ENCODE results near the gene FOXO6. TPM values are rescaled to one million over a fixed set of nuclear protein-coding genes. Genes with fewer than 3 reads are reported as not detected.
A peak's percentile ranks its signal among the peaks of the same experiment; 100 is the strongest.

The FOXO6 gene
- total and polyA plus RNA-seq, 9 of the 15 experiments (the other 6 are each of a cell fraction or from before 2014, with no cell fraction given): 0.04 to 0.31 (median 0.12) TPM; not detected in 5

DNA sequence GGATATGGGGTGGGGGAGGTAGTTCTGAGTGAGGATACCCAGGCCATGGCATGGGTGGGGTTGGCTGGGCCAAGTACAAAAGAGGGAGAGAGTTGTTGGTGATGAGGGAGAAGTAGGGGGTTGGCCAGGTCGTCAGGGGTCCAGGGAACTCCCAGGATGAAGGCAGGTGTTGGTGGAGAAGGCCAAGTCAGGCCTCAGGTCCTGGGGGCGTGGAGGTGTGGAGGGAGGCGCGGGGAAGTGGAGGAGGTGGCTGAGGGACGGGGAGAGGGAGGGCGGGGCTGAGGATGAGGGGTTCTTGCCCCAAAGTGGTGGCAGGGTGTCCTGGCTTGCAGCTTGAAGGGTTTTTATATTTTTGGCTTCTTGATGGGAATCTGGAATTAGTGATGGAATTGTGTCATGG lies 61.1 kb downstream of the FOXO6 start (continued):
- TF ChIP-seq, protein P1, sequence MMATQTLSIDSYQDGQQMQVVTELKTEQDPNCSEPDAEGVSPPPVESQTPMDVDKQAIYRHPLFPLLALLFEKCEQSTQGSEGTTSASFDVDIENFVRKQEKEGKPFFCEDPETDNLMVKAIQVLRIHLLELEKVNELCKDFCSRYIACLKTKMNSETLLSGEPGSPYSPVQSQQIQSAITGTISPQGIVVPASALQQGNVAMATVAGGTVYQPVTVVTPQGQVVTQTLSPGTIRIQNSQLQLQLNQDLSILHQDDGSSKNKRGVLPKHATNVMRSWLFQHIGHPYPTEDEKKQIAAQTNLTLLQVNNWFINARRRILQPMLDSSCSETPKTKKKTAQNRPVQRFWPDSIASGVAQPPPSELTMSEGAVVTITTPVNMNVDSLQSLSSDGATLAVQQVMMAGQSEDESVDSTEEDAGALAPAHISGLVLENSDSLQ (IDR thresholded peaks at IDR 0.05): no peak
- no peak for TF ChIP-seq ZNF518B (CRISPR knock-in tag; IDR thresholded peaks at IDR 0.05)

DNA sequence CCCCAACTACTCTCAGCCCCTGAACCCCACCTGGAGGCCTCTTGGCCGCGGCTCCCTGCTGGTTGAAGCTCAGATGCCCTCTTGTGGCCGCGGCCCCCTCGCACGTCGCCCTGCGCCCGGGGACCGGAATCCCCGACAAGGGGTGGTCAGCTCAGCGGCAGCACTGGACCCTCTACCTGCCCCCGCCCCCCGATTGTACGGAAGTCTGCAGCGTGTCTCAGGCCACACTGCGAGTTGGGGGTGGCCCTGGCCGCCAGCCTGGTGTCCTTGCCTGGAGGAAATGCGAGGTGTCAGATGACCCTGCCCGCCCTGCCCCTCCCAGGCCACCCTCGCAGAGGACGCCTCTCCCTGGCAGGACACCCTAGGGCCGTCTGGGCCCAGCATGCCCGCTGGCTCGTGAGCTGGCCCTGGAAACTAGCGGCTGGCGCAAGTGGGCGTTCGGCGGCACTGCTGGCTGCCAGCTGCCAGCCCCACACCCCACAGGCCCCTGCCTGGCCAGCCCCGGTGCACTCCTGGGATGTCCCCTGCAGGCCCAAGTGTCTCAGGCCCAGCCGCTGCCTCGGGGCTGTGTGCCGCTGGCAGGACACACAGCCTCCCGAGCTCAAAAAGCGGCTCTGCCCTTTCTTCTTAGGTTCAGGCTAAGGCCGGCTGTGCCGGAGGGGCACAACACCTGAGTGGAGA lies 62.4 kb downstream of the FOXO6 start:
- POLR2A ChIA-PET: interaction anchor here (0.5 to 1.0 kb wide), 2 partner anchors 114 to 133 kb away, joined by 3 read pairs; no protein-coding TSS in a partner anchor
- DNase-seq (ENCODE audit: extremely low read depth in 1 of 4, low spot score in 3 of 4) (peak; percentile 34 to 53 (median 44)), ATAC-seq (peak; percentile 82), FAIRE-seq (no peak)
- Histone ChIP-seq H4K20me1 (replicated peaks; ENCODE audit: control insufficient read depth, insufficient read depth, low read length) (peaks cover 9% of the 10 kb centered on the region; the same call in 1 of the 2 replicates), H3K9me3 (replicated peaks; ENCODE audit: control insufficient read depth, insufficient read depth, low read depth, low read length) (peaks cover 3% of the 10 kb centered on the region; the same call in 1 of the 2 replicates), H3K9ac (ENCODE audit: insufficient read depth in 1 of 2, low read depth in 2 of 2, low read length in 2 of 2) (no peak overlapping the region; a peak in 1 of 4 replicates), H2AFZ (ENCODE audit: low read depth, low read length) (no peak overlapping the region), H3K4me3 (no peak overlapping the region), H3K4me1 (replicated peaks in 1 of 2; ENCODE audit: control insufficient read depth in 2 of 2, insufficient read depth in 2 of 2, low read length in 2 of 2) (peaks cover 0 to 15% of the 10 kb centered on the region in 2 experiments; a peak in 1 of 5 replicates), H3K27ac (ENCODE audit: extremely low read depth, low read depth, low read length) (no peak overlapping the region), H3K79me2 (ENCODE audit: control insufficient read depth, insufficient read depth, low read length) (no peaks in the 10 kb centered on the region), H3K27me3 (ENCODE audit: control insufficient read depth in 2 of 2, insufficient read depth in 2 of 2, low read length in 2 of 2) (peaks cover 15 to 50% of the 10 kb centered on the region in 2 experiments), H3K36me3 (ENCODE audit: control insufficient read depth, insufficient read depth, low read length) (no peaks in the 10 kb centered on the region), H3K4me2 (ENCODE audit: insufficient read depth, low read length) (no peak overlapping the region), H3K9me1 (ENCODE audit: control insufficient read depth, insufficient read depth, low read length) (peaks cover 2% of the 10 kb centered on the region)
- BruUV-seq (replicated peaks): no TSS peak
- CTCF ChIA-PET (ENCODE audit: low intra/inter-chr PET ratio): interaction anchor here (0.6 to 1.7 kb wide), 3 partner anchors 100 to 156 kb away, joined by 3 to 6 read pairs (median 5); no protein-coding TSS in a partner anchor
- WGBS (ENCODE audit: insufficient coverage, low coverage, missing lambda C conversion rate): 14% methylated on average over 33 of the region's 38 CpGs
- intact Hi-C loops (cut with micrococcal nuclease) (loop anchor here (10.0 kb wide), 1 partner anchor 389 kb away; no protein-coding TSS in a partner anchor), in situ Hi-C loops (cut with MboI) (no loop called here)
- TF ChIP-seq C11orf30 (IDR thresholded peaks at IDR 0.05; ENCODE audit: low read depth) (0 out of 2 replicates have a peak, but pooled peaks have one; percentile 1), NR0B1 (IDR thresholded peaks at IDR 0.05; ENCODE audit: partially characterized antibody) (no peak), POLR3A (IDR thresholded peaks at IDR 0.05; ENCODE audit: borderline replicate concordance, extremely low read depth, insufficient read depth, insufficient read length) (no peak), RAD21 (CRISPR knock-in tag; conservative IDR thresholded peaks at IDR 0.05 in 1 of 2, IDR thresholded peaks at IDR 0.05 in 1 of 2) (peak; percentile 23 to 67), SMC3 (conservative IDR thresholded peaks at IDR 0.05; ENCODE audit: insufficient read depth, low read depth, low read length) (peak; percentile 44; the same call in 1 of the 2 replicates), ZNF24 (IDR thresholded peaks at IDR 0.05) (peak; percentile 69; the same call in 1 of the 2 replicates), KDM4B (IDR thresholded peaks at IDR 0.05; ENCODE audit: borderline replicate concordance in 2 of 2, low read depth in 1 of 2) (no peak)
- TF ChIP-seq, protein P2, sequence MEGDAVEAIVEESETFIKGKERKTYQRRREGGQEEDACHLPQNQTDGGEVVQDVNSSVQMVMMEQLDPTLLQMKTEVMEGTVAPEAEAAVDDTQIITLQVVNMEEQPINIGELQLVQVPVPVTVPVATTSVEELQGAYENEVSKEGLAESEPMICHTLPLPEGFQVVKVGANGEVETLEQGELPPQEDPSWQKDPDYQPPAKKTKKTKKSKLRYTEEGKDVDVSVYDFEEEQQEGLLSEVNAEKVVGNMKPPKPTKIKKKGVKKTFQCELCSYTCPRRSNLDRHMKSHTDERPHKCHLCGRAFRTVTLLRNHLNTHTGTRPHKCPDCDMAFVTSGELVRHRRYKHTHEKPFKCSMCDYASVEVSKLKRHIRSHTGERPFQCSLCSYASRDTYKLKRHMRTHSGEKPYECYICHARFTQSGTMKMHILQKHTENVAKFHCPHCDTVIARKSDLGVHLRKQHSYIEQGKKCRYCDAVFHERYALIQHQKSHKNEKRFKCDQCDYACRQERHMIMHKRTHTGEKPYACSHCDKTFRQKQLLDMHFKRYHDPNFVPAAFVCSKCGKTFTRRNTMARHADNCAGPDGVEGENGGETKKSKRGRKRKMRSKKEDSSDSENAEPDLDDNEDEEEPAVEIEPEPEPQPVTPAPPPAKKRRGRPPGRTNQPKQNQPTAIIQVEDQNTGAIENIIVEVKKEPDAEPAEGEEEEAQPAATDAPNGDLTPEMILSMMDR (IDR thresholded peaks at IDR 0.05 in 2 of 3, conservative IDR thresholded peaks at IDR 0.05 in 1 of 3; ENCODE audit: insufficient read depth in 2 of 3, low read depth in 1 of 3, low read length in 3 of 3): peak; percentile 63 to 91 (median 65)

Data from K562 (cell line).